SK-N-SH treated with all-trans-retinoic acid at 6 μM for 48 hours (cell line): ENCODE data around the gene MTCH2.

Experiments used
- ESRRG ChIP-seq: fragments of 250-450 bp; sonication (Bioruptor Pico); IDR thresholded peaks from 2 replicates; pipeline ENCODE4 v1.6.1; 2021; ENCODE audit warnings: mild to moderate bottlenecking
- ISL1 ChIP-seq: fragments of 250-450 bp; sonication (Bioruptor Pico); IDR thresholded peaks from 2 replicates; pipeline ENCODE4 v2.1.2; 2022; ENCODE audit warnings: mild to moderate bottlenecking, moderate library complexity
- PPARA ChIP-seq: fragments of 250-450 bp; sonication (Bioruptor Pico); IDR thresholded peaks from 2 replicates; pipeline ENCODE4 v1.5.0; 2020; ENCODE audit warnings: mild to moderate bottlenecking, borderline replicate concordance
- RARB ChIP-seq: fragments of 250-450 bp; sonication (Bioruptor Pico); IDR thresholded peaks from 2 replicates; pipeline ENCODE4 v1.8.0; 2021; ENCODE audit warnings: mild to moderate bottlenecking, moderate library complexity
- SNAI2 ChIP-seq: fragments of 250-450 bp; sonication (Bioruptor Pico); IDR thresholded peaks from 2 replicates; pipeline ENCODE4 v1.5.0; 2020; ENCODE audit warnings: mild to moderate bottlenecking, moderate library complexity
- TOX ChIP-seq: fragments of 250-450 bp; sonication (Bioruptor Pico); IDR thresholded peaks from 2 replicates; pipeline ENCODE4 v1.8.0; 2021; ENCODE audit warnings: mild to moderate bottlenecking, moderate library complexity, borderline replicate concordance
- ZC3H10 ChIP-seq: fragments of 250-450 bp; sonication (Bioruptor Pico); IDR thresholded peaks from 2 replicates; pipeline ENCODE4 v1.5.1; 2021; ENCODE audit warnings: mild to moderate bottlenecking, moderate library complexity
- ZFP3 ChIP-seq: fragments of 250-450 bp; sonication (Bioruptor Pico); IDR thresholded peaks from 2 replicates; pipeline ENCODE4 v1.5.0; 2020; ENCODE audit warnings: mild to moderate bottlenecking, moderate library complexity
- ZFP30 ChIP-seq: fragments of 450-650 bp; formaldehyde crosslinking; IDR thresholded peaks from 2 replicates; pipeline ENCODE4 v1.5.0; 2022; ENCODE audit warnings: mild to moderate bottlenecking, moderate library complexity
- ZNF70 ChIP-seq: fragments of 450-650 bp; formaldehyde crosslinking; IDR thresholded peaks from 2 replicates; pipeline ENCODE4 v1.5.0; 2020; ENCODE audit warnings: mild to moderate bottlenecking, moderate library complexity
- TF ChIP-seq, protein P1 (sequence below): fragments of 250-450 bp; sonication (Bioruptor Pico); IDR thresholded peaks from 2 replicates; pipeline ENCODE4 v1.8.0; 2021; ENCODE audit warnings: low read depth, mild to moderate bottlenecking, moderate library complexity, borderline replicate concordance
- TF ChIP-seq, protein P2 (sequence below): fragments of 250-450 bp; sonication (Bioruptor Pico); IDR thresholded peaks from 2 replicates; pipeline ENCODE4 v1.8.0; 2020; ENCODE audit warnings: mild to moderate bottlenecking, moderate library complexity, borderline replicate concordance
- TF ChIP-seq, protein P3 (sequence below): fragments of 250-450 bp; sonication (Bioruptor Pico); IDR thresholded peaks from 2 replicates; pipeline ENCODE4 v1.5.1; 2021; ENCODE audit warnings: mild to moderate bottlenecking, moderate library complexity
- TF ChIP-seq, protein P4 (sequence below): fragments of 250-450 bp; sonication (Bioruptor Pico); IDR thresholded peaks from 2 replicates; pipeline ENCODE4 v1.5.1; 2020; ENCODE audit warnings: low read depth, mild to moderate bottlenecking, moderate library complexity

DNA sequence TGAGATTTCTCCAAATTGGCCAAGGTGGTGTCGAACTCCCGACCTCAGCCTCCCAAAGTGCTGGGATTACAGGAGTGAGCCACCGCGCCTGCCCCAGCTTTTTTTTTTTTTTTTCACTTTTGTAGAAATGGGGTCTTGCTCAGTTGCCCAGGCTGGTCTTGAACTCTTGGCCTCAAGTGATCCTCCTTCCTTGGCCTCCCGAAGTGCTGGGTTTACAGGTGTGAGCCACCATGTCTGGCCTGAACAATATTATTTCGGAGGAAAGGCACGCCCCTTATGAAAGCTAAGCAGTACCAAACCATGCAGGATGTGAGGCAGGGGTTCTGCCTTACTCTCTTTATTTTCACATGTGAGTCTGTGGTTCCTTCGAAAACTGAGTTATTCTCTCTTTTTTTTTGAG, 16.1 kb downstream of the MTCH2 start:
- TF ChIP-seq RARB (no peak), ISL1 (CRISPR knock-in tag) (no peak), ZFP30 (no peak), TOX (CRISPR knock-in tag) (no peak), SNAI2 (no peak), PPARA (no peak), ZFP3 (CRISPR knock-in tag) (no peak), ZC3H10 (no peak), ESRRG (no peak), ZNF70 (CRISPR knock-in tag) (no peak)
- TF ChIP-seq, protein P1, sequence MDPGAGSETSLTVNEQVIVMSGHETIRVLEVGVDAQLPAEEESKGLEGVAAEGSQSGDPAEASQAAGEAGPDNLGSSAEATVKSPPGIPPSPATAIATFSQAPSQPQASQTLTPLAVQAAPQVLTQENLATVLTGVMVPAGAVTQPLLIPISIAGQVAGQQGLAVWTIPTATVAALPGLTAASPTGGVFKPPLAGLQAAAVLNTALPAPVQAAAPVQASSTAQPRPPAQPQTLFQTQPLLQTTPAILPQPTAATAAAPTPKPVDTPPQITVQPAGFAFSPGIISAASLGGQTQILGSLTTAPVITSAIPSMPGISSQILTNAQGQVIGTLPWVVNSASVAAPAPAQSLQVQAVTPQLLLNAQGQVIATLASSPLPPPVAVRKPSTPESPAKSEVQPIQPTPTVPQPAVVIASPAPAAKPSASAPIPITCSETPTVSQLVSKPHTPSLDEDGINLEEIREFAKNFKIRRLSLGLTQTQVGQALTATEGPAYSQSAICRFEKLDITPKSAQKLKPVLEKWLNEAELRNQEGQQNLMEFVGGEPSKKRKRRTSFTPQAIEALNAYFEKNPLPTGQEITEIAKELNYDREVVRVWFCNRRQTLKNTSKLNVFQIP (CRISPR knock-in tag), result no peak
- TF ChIP-seq, protein P2, sequence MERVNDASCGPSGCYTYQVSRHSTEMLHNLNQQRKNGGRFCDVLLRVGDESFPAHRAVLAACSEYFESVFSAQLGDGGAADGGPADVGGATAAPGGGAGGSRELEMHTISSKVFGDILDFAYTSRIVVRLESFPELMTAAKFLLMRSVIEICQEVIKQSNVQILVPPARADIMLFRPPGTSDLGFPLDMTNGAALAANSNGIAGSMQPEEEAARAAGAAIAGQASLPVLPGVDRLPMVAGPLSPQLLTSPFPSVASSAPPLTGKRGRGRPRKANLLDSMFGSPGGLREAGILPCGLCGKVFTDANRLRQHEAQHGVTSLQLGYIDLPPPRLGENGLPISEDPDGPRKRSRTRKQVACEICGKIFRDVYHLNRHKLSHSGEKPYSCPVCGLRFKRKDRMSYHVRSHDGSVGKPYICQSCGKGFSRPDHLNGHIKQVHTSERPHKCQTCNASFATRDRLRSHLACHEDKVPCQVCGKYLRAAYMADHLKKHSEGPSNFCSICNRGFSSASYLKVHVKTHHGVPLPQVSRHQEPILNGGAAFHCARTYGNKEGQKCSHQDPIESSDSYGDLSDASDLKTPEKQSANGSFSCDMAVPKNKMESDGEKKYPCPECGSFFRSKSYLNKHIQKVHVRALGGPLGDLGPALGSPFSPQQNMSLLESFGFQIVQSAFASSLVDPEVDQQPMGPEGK (CRISPR knock-in tag), result no peak
- TF ChIP-seq, protein P3, sequence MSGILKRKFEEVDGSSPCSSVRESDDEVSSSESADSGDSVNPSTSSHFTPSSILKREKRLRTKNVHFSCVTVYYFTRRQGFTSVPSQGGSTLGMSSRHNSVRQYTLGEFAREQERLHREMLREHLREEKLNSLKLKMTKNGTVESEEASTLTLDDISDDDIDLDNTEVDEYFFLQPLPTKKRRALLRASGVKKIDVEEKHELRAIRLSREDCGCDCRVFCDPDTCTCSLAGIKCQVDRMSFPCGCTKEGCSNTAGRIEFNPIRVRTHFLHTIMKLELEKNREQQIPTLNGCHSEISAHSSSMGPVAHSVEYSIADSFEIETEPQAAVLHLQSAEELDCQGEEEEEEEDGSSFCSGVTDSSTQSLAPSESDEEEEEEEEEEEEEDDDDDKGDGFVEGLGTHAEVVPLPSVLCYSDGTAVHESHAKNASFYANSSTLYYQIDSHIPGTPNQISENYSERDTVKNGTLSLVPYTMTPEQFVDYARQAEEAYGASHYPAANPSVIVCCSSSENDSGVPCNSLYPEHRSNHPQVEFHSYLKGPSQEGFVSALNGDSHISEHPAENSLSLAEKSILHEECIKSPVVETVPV (CRISPR knock-in tag), result no peak
- TF ChIP-seq, protein P4, sequence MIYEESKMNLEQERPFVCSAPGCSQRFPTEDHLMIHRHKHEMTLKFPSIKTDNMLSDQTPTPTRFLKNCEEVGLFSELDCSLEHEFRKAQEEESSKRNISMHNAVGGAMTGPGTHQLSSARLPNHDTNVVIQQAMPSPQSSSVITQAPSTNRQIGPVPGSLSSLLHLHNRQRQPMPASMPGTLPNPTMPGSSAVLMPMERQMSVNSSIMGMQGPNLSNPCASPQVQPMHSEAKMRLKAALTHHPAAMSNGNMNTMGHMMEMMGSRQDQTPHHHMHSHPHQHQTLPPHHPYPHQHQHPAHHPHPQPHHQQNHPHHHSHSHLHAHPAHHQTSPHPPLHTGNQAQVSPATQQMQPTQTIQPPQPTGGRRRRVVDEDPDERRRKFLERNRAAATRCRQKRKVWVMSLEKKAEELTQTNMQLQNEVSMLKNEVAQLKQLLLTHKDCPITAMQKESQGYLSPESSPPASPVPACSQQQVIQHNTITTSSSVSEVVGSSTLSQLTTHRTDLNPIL, result no peak
